Neutrophil (primary cell): ENCODE measurements around the gene CCL20.

ENCODE experiments used
- H3K27ac ChIP-seq: fragments of 200-600 bp; sonication (generic); 2 replicates; pipeline ENCODE4 v1.5.1; 2016; ENCODE audit warnings: mild to moderate bottlenecking, moderate library complexity
- H3K27me3 ChIP-seq: fragments of 200-600 bp; sonication (generic); 2 replicates; pipeline ENCODE4 v1.6.0; 2016; ENCODE audit warnings: mild to moderate bottlenecking
- H3K36me3 ChIP-seq: fragments of 200-600 bp; sonication (generic); 2 replicates; pipeline ENCODE4 v1.5.1; 2017
- H3K4me1 ChIP-seq, 2 experiments: fragments of 200-600 bp in 1 of 2; sonication (generic) in 1 of 2; 1 replicate in 1 of 2; 2 replicates in 1 of 2; pipeline versions ENCODE4 v1.5.1 to v1.6.1; 2013 to 2016; ENCODE audit warnings: low read depth in 1 of 2, low read length in 1 of 2, mild to moderate bottlenecking in 1 of 2, moderate library complexity in 1 of 2; ENCODE audit not compliant: control insufficient read depth in 1 of 2, insufficient read depth in 1 of 2
- H3K4me3 ChIP-seq, 2 experiments: fragments of 200-600 bp in 1 of 2; sonication (generic) in 1 of 2; 1 replicate in 1 of 2; 2 replicates in 1 of 2; pipeline ENCODE4 v1.5.1; 2013 to 2016; ENCODE audit warnings: low read depth in 1 of 2, low read length in 1 of 2, mild to moderate bottlenecking in 1 of 2, moderate library complexity in 1 of 2
- H3K9me3 ChIP-seq: fragments of 200-600 bp; sonication (generic); 2 replicates; pipeline ENCODE4 v1.5.1; 2016
- TF ChIP-seq, protein P1 (sequence below): fragments of 200-600 bp; sonication (generic); IDR thresholded peaks from 2 replicates; pipeline ENCODE4 v1.5.1; 2016; ENCODE audit warnings: antibody characterized with exemption

The CCL20 gene

DNA sequence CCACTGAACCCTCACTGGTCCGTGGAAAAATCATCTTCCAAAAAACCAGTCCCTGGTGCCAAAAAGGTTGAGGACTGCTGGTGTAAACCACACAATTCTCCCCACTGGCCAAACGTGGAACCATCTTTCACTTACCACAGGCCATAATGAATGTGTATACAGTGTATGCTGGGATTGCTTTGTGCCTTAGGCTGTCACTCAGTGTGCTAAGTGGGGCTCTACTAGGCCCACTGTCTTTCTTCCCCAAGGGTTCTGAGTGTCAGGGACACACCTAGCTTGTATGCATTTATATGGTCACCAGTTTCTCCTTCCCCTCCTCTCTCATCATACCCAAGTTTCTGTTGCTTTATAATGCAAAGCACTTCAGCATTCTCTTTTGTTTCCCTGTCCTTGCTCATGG, 40.7 kb upstream of the CCL20 start:
- Histone ChIP-seq H3K36me3 (no peaks in the 10 kb centered on the region), H3K9me3 (no peaks in the 10 kb centered on the region), H3K4me1 (no peaks in the 10 kb centered on the region), H3K4me3 (no peak overlapping the region), H3K27me3 (no peaks in the 10 kb centered on the region), H3K27ac (no peak overlapping the region)
- TF ChIP-seq, protein P1, sequence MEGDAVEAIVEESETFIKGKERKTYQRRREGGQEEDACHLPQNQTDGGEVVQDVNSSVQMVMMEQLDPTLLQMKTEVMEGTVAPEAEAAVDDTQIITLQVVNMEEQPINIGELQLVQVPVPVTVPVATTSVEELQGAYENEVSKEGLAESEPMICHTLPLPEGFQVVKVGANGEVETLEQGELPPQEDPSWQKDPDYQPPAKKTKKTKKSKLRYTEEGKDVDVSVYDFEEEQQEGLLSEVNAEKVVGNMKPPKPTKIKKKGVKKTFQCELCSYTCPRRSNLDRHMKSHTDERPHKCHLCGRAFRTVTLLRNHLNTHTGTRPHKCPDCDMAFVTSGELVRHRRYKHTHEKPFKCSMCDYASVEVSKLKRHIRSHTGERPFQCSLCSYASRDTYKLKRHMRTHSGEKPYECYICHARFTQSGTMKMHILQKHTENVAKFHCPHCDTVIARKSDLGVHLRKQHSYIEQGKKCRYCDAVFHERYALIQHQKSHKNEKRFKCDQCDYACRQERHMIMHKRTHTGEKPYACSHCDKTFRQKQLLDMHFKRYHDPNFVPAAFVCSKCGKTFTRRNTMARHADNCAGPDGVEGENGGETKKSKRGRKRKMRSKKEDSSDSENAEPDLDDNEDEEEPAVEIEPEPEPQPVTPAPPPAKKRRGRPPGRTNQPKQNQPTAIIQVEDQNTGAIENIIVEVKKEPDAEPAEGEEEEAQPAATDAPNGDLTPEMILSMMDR, result no peak

DNA sequence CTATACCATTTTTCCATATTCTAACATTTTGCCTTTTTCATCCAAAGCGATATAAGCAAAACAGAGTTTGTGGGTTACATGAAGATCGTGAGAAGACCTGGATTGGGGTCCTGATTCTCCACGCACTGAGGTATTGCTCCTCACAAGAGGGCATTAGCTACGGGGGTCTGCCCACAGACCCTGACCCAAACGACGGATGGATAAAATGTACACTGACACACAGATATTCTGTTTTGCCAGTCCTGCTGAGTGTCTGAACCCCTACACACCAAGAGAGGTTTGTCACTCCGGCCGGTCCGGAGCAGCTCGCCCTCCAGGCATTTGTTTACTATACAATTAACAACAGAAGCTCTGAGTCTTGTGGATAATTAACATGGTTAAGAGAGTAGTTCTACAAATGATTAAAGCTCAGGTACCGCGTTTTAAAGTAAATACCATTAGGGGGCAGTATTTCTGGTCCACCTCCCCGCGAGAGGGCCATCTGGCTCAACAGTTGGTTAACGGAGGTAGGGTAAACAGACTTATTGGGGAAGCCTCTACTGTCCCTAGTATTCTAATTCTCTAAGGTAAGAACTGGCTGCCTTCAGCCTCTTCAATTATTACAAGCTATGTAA, 39.5 kb upstream of the CCL20 start:
- H3K4me1 ChIP-seq, result no peaks in the 10 kb centered on the region
- H3K36me3 ChIP-seq, result no peaks in the 10 kb centered on the region
- H3K27ac ChIP-seq, result no peak overlapping the region
- TF ChIP-seq, protein P1, result no peak
- no peak overlapping the region for H3K4me3 ChIP-seq
- no peaks in the 10 kb centered on the region for H3K27me3 ChIP-seq
- no peaks in the 10 kb centered on the region for H3K9me3 ChIP-seq

DNA sequence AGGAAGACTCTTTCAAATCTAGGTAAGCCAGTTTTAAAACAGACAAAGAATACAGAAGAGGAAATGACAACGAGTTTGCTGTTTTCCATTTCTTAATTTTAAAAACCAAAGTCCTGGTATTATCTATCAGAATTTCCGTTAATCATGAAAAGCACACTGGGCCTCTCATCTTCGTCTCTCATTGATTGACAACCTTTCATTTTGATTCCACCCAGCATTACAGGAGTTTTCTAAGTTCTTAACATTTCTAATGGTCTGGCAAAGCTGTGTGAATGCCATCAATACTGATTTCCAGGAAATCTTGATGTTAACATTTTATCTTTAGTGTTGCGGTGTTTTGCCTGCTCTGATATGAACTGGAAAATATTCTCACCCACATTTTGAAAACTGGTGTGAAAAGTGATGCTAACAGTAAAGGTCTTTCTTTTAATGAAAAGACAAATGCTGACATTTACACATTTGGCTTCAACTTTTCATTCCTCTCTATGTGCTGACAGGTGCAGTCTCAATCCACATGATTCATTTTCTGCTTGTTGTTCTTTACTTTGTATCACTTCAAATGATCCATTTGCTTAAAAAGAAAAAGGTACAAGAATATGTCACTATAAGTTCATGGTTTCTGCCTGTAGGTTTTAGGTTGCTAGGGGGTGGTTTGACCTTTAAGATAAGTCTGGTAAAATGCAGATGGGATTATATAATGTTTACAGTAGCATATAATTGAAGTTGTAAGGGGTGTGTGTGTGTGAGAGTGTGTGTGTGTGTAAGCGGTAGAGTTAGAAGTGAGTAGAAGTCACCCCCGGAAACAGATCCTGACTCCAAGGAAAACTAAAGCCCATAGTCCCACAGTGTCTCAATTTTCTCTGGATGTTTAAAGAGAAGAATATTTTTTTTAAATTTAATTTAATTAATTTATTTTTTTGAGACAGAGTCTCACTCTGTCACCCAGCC, 38.5 kb upstream of the CCL20 start:
- Histone ChIP-seq H3K36me3 (no peaks in the 10 kb centered on the region), H3K4me3 (no peak overlapping the region), H3K9me3 (no peaks in the 10 kb centered on the region)

DNA sequence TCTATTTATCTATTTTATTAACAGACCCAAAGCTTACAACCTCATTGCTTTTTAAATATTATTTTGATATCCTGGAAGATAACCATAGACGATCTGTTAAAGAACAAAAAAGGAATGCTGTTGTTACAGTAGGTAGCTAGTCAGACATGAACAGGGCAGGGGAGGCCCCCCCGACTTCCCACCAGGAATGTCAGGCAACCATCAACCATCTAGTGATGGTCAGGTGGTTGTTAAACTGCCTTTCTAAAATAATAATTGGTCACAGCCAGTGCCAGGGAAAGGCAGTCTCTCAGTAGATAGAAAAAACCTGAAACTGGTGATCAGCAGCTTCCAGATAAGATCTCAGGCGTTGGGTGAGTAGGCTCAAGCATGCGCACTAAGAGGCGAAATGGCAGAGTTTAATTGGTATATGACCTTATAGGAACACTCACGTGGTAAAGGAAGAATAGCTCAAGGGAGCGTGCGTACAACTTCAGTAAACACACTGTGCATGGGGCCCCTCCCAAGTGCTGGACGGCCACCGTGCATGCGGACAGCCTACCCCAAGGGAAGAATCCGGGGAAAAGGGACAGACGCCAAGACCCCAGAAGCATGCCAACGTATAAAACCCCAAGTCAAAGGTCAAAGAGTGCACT, 32.5 kb upstream of the CCL20 start:
- Histone ChIP-seq H3K9me3 (no peaks in the 10 kb centered on the region), H3K27ac (no peak overlapping the region), H3K4me3 (no peak overlapping the region), H3K27me3 (peaks cover under 1% of the 10 kb centered on the region), H3K36me3 (no peaks in the 10 kb centered on the region), H3K4me1 (peaks cover 3 to 6% of the 10 kb centered on the region in 2 experiments)
- TF ChIP-seq, protein P1, result no peak

More for the DNA sequence above, 38.5 kb upstream of the CCL20 start:
- Histone ChIP-seq H3K4me1 (no peaks in the 10 kb centered on the region), H3K27ac (no peak overlapping the region), H3K27me3 (no peaks in the 10 kb centered on the region)
- TF ChIP-seq, protein P1, result no peak

DNA sequence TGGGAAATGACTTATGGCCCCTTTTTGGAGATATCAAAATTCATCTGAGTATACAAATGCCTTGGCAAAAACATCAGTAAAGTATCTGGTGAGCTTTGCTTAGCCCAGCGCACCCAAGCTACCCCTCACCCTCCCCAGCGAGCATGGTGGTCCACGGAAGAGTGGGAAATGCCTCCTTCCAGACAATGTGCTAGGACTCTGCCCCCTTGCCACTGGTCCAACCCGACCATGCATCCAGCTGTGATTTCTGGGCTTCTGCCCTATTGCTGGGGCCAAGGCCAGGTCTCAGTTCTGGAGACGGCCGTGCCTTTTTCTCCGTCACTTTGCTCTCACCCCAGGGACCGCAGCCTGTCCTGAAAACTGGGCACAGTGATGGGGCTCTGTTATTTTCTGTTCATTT, 31.8 kb upstream of the CCL20 start:
- H3K9me3 ChIP-seq, result no peaks in the 10 kb centered on the region
- no peak overlapping the region for H3K4me3 ChIP-seq
- H3K27ac ChIP-seq, result no peak overlapping the region
- no peaks in the 10 kb centered on the region for H3K36me3 ChIP-seq
- TF ChIP-seq, protein P1, result no peak
- H3K27me3 ChIP-seq, result peaks cover 6% of the 10 kb centered on the region
- peaks cover 3 to 6% of the 10 kb centered on the region in 2 experiments for H3K4me1 ChIP-seq
